PC-9 (cell line): ENCODE results near the gene ZDHHC5.
"Not testable (repeated sequence)": the region's sequence is repeated elsewhere in the genome, so short reads cannot be mapped to it uniquely, and the experiment has no call there.

Source experiments
- EZH2 ChIP-seq: fragments of 200-600 bp; sonication (generic); IDR thresholded peaks from 2 replicates; pipeline ENCODE4 v1.8.0; 2017; ENCODE audit warnings: antibody characterized with exemption, low read depth
- TF ChIP-seq, protein P1 (sequence below): fragments of 200-600 bp; sonication (generic); conservative IDR thresholded peaks from 2 replicates; pipeline ENCODE4 v1.6.1; 2017; ENCODE audit warnings: mixed run types, antibody characterized with exemption, mild to moderate bottlenecking, moderate library complexity

DNA sequence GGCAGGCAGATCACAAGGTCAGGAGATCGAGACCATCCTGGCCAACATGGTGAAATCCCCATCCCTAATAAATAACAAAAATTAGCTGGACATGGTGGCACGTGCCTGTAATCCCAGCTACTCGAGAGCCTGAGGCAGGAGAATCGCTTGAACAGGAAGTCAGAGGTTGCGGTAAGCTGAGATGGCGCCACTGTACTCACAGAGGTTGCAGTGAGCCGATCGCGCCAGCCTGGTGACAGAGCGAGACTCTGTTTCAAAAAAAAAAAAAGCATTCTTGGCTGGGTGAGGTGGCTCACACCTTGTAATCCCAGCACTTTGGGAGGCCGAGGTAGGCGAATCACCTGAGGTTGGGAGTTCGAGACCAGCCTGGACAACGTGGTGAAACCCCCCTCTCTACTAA, 15.7 kb upstream of the ZDHHC5 start:
- TF ChIP-seq, protein P1, sequence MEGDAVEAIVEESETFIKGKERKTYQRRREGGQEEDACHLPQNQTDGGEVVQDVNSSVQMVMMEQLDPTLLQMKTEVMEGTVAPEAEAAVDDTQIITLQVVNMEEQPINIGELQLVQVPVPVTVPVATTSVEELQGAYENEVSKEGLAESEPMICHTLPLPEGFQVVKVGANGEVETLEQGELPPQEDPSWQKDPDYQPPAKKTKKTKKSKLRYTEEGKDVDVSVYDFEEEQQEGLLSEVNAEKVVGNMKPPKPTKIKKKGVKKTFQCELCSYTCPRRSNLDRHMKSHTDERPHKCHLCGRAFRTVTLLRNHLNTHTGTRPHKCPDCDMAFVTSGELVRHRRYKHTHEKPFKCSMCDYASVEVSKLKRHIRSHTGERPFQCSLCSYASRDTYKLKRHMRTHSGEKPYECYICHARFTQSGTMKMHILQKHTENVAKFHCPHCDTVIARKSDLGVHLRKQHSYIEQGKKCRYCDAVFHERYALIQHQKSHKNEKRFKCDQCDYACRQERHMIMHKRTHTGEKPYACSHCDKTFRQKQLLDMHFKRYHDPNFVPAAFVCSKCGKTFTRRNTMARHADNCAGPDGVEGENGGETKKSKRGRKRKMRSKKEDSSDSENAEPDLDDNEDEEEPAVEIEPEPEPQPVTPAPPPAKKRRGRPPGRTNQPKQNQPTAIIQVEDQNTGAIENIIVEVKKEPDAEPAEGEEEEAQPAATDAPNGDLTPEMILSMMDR = not testable (repeated sequence)
- not testable (repeated sequence) for TF ChIP-seq EZH2
